GM10847 (cell line): ENCODE results near the gene NEDD4.

Experiments used
- POLR2A ChIP-seq: IDR thresholded peaks from 2 replicates; pipeline ENCODE4 v1.6.1; 2011; ENCODE audit not compliant: insufficient read length; ENCODE audit errors: extremely low read depth

The NEDD4 gene

GRCh38 chr15:55823699-55824340, 169.6 kb downstream of the NEDD4 start:
- no peak for TF ChIP-seq POLR2A

- no peak for TF ChIP-seq POLR2A
These were observed 170.2 kb downstream of the NEDD4 start for GRCh38 chr15:55823191-55823670.

- no peak for TF ChIP-seq POLR2A
These were observed 173.4 kb downstream of the NEDD4 start for GRCh38 chr15:55820043-55820442.

- no peak for TF ChIP-seq POLR2A
These were observed 173.9 kb downstream of the NEDD4 start for GRCh38 chr15:55819397-55820034.

GRCh38 chr15:55816017-55816416, 177.4 kb downstream of the NEDD4 start:
- no peak for TF ChIP-seq POLR2A

- no peak for TF ChIP-seq POLR2A
These were observed 190.6 kb downstream of the NEDD4 start for GRCh38 chr15:55802600-55803376.

- TF ChIP-seq POLR2A, result no peak
These were observed 193.2 kb downstream of the NEDD4 start for GRCh38 chr15:55800216-55800615.

- TF ChIP-seq POLR2A, result no peak
These were observed 193.9 kb downstream of the NEDD4 start for GRCh38 chr15:55799291-55800212.

GRCh38 chr15:55796321-55796965, 197.0 kb downstream of the NEDD4 start:
- no peak for TF ChIP-seq POLR2A

- no peak for TF ChIP-seq POLR2A
These were observed 198.4 kb downstream of the NEDD4 start for GRCh38 chr15:55795031-55795430.

GRCh38 chr15:55791551-55792400, 201.6 kb downstream of the NEDD4 start:
- no peak for TF ChIP-seq POLR2A

GRCh38 chr15:55789066-55789660, 204.2 kb downstream of the NEDD4 start:
- no peak for TF ChIP-seq POLR2A

GRCh38 chr15:55786341-55786740, 207.1 kb downstream of the NEDD4 start:
- TF ChIP-seq POLR2A, result no peak
